Esophagus (tissue), 2 donors: Measurements from ENCODE around the gene RHBDF2. TPM values are rescaled to one million over a fixed set of nuclear protein-coding genes. Genes with fewer than 3 reads are reported as not detected.

Experiments
- polyA plus RNA-seq, 2 donors: library from polyadenylated mRNA; stranded (reverse); fragments of 200-250 nt; gene quantifications; one replicate each; pipeline ENCODE4 v1.2.3, GENCODE V29; 2013
- donor health status: healthy with polysubstance abuse.
- donor health status: Bipolar disorder and iron deficiency.

Gene RHBDF2
- polyA plus RNA-seq, 2 donors: 19.4 to 27.3 TPM

Other genes starting within 250 kb of the RHBDF2 start
- 10 to 100 TPM; 35.4 to 49.7 TPM for gene UBALD2, start 236.1 kb downstream of the RHBDF2 start, polyA plus RNA-seq
- gene QRICH2, start 193.1 kb downstream of the RHBDF2 start, polyA plus RNA-seq: 1 to 10 TPM; 2.1 to 5.6 TPM
- gene PRPSAP1, start 147.5 kb downstream of the RHBDF2 start, polyA plus RNA-seq: 10 to 100 TPM; 34.8 to 43.1 TPM
- 10 to 100 TPM; 20.5 to 23.0 TPM for gene SPHK1, start 116.8 kb downstream of the RHBDF2 start, polyA plus RNA-seq
- 1 to 10 TPM; 8.1 to 9.2 TPM for gene UBE2O, start 48.3 kb downstream of the RHBDF2 start, polyA plus RNA-seq
- not detected for gene AANAT, start 33.8 kb downstream of the RHBDF2 start, polyA plus RNA-seq
- 1 to 10 TPM; 3.1 to 3.7 TPM for gene CYGB, start 36.3 kb upstream of the RHBDF2 start, polyA plus RNA-seq
- 1 to 10 TPM; 1.2 to 3.0 TPM for gene PRCD, start 38.6 kb upstream of the RHBDF2 start, polyA plus RNA-seq
- 10 to 100 TPM; 17.5 to 20.2 TPM for gene ST6GALNAC2, start 84.4 kb upstream of the RHBDF2 start, polyA plus RNA-seq
- gene ST6GALNAC1, start 142.3 kb upstream of the RHBDF2 start, polyA plus RNA-seq: 10 to 100 TPM; 20.1 to 40.1 TPM
- gene MXRA7, start 209.5 kb upstream of the RHBDF2 start, polyA plus RNA-seq: 10 to 100 TPM; 10.0 to 54.0 TPM
- gene JMJD6, start 225.2 kb upstream of the RHBDF2 start, polyA plus RNA-seq: 10 to 100 TPM; 18.3 to 21.9 TPM
- gene METTL23, start 225.4 kb upstream of the RHBDF2 start, polyA plus RNA-seq: 10 to 100 TPM; 22.9 to 24.0 TPM
- gene SRSF2, start 235.9 kb upstream of the RHBDF2 start, polyA plus RNA-seq: 100 to 1,000 TPM; 152 to 242 TPM
- gene MFSD11, start 236.7 kb upstream of the RHBDF2 start, polyA plus RNA-seq: 10 to 100 TPM; 11.3 to 15.4 TPM